HEK293 (cell line): ENCODE measurements around the gene JCHAIN.

Source experiments
- TCF7L2 ChIP-seq: IDR thresholded peaks from 2 replicates; pipeline ENCODE4 v1.6.1; 2011; ENCODE audit warnings: low read depth, mild to moderate bottlenecking, inconsistent platforms, low read length, moderate library complexity, borderline replicate concordance
- ZNF157 ChIP-seq: fragments of 450-650 bp; formaldehyde crosslinking; IDR thresholded peaks from 2 replicates; pipeline ENCODE4 v1.5.1; 2016; ENCODE audit warnings: missing biosample characterization, missing genetic modification characterization
- ZNF174 ChIP-seq: fragments of 450-650 bp; formaldehyde crosslinking; IDR thresholded peaks from 2 replicates; pipeline ENCODE4 v1.5.0; 2017; ENCODE audit warnings: missing biosample characterization, mild to moderate bottlenecking, missing genetic modification characterization
- ZNF600 ChIP-seq: fragments of 450-650 bp; formaldehyde crosslinking; IDR thresholded peaks from 2 replicates; pipeline ENCODE4 v1.5.1; 2016; ENCODE audit warnings: missing biosample characterization, missing genetic modification characterization
- ZNF610 ChIP-seq: fragments of 450-650 bp; formaldehyde crosslinking; IDR thresholded peaks from 2 replicates; pipeline ENCODE4 v1.5.1; 2016; ENCODE audit warnings: missing biosample characterization, missing genetic modification characterization, borderline replicate concordance
- ZNF629 ChIP-seq: fragments of 450-650 bp; formaldehyde crosslinking; IDR thresholded peaks from 2 replicates; pipeline ENCODE4 v1.5.1; 2017; ENCODE audit warnings: missing biosample characterization, missing genetic modification characterization
- TF ChIP-seq, protein P1 (sequence below): fragments of 450-650 bp; formaldehyde crosslinking; IDR thresholded peaks from 2 replicates; pipeline ENCODE4 v1.5.1; 2016; ENCODE audit warnings: missing biosample characterization, missing genetic modification characterization
- TF ChIP-seq, protein P2 (sequence below): fragments of 450-650 bp; formaldehyde crosslinking; IDR thresholded peaks from 2 replicates; pipeline ENCODE4 v1.5.1; 2016; ENCODE audit warnings: missing biosample characterization, missing genetic modification characterization

DNA sequence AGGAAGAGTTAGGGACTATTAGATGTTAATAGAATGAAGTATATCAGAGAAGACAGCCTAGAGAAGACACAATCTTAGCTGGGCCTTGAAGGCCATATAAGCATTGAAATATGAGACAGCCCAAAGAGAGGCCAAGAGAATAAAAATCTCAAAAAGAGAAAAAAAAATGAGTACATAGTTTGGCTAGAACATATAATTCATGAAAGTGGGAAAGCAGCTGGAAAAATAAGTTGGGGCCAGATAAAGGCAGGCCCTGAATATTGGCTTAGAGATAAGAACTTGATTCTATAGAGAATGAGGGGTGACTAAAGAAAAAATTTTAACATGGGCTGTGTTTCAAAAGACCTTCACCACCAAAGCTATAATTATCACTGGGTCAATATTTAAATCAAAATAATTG is 14.6 kb upstream of the JCHAIN start:
- TF ChIP-seq ZNF174 = no peak
- no peak for TF ChIP-seq TCF7L2
- no peak for TF ChIP-seq ZNF157
- no peak for TF ChIP-seq ZNF629 (tag by site-specific recombination)
- TF ChIP-seq, protein P1, sequence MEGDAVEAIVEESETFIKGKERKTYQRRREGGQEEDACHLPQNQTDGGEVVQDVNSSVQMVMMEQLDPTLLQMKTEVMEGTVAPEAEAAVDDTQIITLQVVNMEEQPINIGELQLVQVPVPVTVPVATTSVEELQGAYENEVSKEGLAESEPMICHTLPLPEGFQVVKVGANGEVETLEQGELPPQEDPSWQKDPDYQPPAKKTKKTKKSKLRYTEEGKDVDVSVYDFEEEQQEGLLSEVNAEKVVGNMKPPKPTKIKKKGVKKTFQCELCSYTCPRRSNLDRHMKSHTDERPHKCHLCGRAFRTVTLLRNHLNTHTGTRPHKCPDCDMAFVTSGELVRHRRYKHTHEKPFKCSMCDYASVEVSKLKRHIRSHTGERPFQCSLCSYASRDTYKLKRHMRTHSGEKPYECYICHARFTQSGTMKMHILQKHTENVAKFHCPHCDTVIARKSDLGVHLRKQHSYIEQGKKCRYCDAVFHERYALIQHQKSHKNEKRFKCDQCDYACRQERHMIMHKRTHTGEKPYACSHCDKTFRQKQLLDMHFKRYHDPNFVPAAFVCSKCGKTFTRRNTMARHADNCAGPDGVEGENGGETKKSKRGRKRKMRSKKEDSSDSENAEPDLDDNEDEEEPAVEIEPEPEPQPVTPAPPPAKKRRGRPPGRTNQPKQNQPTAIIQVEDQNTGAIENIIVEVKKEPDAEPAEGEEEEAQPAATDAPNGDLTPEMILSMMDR (tag by site-specific recombination) = no peak
- TF ChIP-seq ZNF610 (tag by site-specific recombination) = no peak
- TF ChIP-seq, protein P2, sequence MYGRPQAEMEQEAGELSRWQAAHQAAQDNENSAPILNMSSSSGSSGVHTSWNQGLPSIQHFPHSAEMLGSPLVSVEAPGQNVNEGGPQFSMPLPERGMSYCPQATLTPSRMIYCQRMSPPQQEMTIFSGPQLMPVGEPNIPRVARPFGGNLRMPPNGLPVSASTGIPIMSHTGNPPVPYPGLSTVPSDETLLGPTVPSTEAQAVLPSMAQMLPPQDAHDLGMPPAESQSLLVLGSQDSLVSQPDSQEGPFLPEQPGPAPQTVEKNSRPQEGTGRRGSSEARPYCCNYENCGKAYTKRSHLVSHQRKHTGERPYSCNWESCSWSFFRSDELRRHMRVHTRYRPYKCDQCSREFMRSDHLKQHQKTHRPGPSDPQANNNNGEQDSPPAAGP = no peak
- no peak for TF ChIP-seq ZNF600 (tag by site-specific recombination)
